ENCODE data around the gene USH2A. TPM values are rescaled to one million over a fixed set of nuclear protein-coding genes. Genes with fewer than 3 reads are reported as not detected.

Gene USH2A, protein sequence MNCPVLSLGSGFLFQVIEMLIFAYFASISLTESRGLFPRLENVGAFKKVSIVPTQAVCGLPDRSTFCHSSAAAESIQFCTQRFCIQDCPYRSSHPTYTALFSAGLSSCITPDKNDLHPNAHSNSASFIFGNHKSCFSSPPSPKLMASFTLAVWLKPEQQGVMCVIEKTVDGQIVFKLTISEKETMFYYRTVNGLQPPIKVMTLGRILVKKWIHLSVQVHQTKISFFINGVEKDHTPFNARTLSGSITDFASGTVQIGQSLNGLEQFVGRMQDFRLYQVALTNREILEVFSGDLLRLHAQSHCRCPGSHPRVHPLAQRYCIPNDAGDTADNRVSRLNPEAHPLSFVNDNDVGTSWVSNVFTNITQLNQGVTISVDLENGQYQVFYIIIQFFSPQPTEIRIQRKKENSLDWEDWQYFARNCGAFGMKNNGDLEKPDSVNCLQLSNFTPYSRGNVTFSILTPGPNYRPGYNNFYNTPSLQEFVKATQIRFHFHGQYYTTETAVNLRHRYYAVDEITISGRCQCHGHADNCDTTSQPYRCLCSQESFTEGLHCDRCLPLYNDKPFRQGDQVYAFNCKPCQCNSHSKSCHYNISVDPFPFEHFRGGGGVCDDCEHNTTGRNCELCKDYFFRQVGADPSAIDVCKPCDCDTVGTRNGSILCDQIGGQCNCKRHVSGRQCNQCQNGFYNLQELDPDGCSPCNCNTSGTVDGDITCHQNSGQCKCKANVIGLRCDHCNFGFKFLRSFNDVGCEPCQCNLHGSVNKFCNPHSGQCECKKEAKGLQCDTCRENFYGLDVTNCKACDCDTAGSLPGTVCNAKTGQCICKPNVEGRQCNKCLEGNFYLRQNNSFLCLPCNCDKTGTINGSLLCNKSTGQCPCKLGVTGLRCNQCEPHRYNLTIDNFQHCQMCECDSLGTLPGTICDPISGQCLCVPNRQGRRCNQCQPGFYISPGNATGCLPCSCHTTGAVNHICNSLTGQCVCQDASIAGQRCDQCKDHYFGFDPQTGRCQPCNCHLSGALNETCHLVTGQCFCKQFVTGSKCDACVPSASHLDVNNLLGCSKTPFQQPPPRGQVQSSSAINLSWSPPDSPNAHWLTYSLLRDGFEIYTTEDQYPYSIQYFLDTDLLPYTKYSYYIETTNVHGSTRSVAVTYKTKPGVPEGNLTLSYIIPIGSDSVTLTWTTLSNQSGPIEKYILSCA (N-terminal part only)
- 1 to 10 TPM in 1 of 4 donors, under 1 TPM in 3; under 0.01 to 1.9 (median under 0.01) TPM for total RNA-seq

DNA sequence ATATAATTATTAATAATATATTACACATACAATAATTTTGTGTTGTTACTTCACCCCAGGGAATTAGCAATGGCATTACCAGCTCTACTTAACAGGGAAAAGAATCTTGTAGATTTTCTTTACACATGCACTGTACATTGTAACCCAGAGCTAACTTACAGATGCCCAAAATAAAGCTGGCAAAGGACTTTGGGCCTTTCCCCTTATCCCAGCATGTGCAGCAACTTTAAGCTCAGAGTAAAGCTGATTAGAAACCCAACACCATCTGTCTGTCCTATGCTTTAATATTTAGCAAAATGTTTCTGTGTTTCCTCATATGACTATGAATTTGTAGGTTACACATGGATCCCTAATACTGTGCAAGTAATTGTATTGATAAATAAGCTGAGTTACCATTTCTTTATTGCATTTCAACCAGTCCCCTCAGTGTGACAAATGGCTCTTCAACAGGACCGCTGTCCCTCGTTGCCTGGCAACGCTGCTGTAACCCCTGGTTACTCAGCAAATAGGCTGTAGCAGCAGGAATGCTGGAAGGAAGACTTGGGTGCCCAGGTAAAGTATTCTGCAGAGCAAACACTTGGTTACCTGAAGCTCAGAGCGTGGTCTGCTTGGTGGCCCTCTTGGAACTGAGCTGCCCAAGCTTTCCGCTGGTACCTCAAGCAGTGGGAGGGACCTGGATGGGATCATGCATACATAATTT is at the start of gene USH2A:
TSS of gene USH2A (minus strand) at position 628 of the 700 bp plus-strand sequence. CDS start 1,112 bp downstream, outside the sequence.
- intact Hi-C loops (cut with DNase I): no loop called here
- no peak for DNase-seq (ENCODE audit: extremely low spot score)
- H3K4me3 ChIP-seq: no peak within 1 kb of the TSS
- 63% methylated on average over 5 of the region's 5 CpGs for WGBS
- TF ChIP-seq POLR2A (IDR thresholded peaks at IDR 0.05; ENCODE audit: low read depth) (no peak), EP300 (IDR thresholded peaks at IDR 0.05) (no peak), POLR2AphosphoS5 (IDR thresholded peaks at IDR 0.05) (no peak)
- TF ChIP-seq, protein P1, sequence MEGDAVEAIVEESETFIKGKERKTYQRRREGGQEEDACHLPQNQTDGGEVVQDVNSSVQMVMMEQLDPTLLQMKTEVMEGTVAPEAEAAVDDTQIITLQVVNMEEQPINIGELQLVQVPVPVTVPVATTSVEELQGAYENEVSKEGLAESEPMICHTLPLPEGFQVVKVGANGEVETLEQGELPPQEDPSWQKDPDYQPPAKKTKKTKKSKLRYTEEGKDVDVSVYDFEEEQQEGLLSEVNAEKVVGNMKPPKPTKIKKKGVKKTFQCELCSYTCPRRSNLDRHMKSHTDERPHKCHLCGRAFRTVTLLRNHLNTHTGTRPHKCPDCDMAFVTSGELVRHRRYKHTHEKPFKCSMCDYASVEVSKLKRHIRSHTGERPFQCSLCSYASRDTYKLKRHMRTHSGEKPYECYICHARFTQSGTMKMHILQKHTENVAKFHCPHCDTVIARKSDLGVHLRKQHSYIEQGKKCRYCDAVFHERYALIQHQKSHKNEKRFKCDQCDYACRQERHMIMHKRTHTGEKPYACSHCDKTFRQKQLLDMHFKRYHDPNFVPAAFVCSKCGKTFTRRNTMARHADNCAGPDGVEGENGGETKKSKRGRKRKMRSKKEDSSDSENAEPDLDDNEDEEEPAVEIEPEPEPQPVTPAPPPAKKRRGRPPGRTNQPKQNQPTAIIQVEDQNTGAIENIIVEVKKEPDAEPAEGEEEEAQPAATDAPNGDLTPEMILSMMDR (IDR thresholded peaks at IDR 0.05): no peak
- no peaks in the 10 kb centered on the region for H3K36me3 ChIP-seq
- no peak within 1 kb of the TSS for H3K27ac ChIP-seq (replicated peaks in 1 of 4)
- peaks cover 0 to 6% (median 0%) of the 10 kb centered on the region in 4 donors for H3K4me1 ChIP-seq
- H3K27me3 ChIP-seq: no peaks in the 10 kb centered on the region
- H3K9me3 ChIP-seq: no peaks in the 10 kb centered on the region

DNA sequence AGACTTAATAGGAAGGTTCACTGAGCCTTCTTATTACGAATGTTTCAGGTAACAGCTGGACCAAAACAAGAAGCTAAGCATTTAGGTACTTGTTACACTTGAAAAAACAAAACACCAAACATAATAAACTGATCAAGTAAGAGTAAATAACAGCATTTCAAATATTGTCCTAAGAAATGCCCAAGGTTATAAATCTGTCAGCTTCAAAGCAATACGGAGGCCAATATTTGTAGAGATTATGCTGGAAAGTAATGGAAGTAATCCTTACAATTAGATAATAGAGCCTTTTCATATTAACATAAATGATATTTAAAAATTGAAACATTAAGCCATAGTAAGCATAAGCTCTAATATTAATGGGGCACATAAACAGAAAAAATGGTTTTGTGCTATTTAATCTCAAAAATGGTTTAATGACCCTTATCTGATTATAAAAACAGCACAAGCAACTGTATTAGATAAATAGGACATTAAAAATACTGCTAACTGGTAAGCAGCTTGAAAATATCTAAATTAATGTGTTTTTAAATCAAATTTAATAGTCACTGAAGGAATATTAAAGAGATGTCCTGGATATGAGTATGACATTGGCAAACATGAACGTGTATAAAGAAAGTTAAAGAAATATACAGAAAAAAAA is 43.0 kb upstream of the USH2A start:
- Histone ChIP-seq H3K4me3 (no peak overlapping the region), H3K27me3 (no peaks in the 10 kb centered on the region), H3K9me3 (no peaks in the 10 kb centered on the region), H3K36me3 (no peaks in the 10 kb centered on the region), H3K4me1 (peaks cover 0 to 16% (median 7%) of the 10 kb centered on the region in 4 donors), H3K27ac (replicated peaks in 1 of 4) (no peak overlapping the region)
- no peak for DNase-seq (ENCODE audit: extremely low spot score)
- 82% methylated on average over 3 of the region's 3 CpGs for WGBS
- TF ChIP-seq EP300 (IDR thresholded peaks at IDR 0.05): no peak
- TF ChIP-seq, protein P1 (IDR thresholded peaks at IDR 0.05): no peak
- TF ChIP-seq POLR2AphosphoS5 (IDR thresholded peaks at IDR 0.05): no peak
- no peak for TF ChIP-seq POLR2A (IDR thresholded peaks at IDR 0.05; ENCODE audit: low read depth)
- intact Hi-C loops (cut with DNase I): no loop called here

DNA sequence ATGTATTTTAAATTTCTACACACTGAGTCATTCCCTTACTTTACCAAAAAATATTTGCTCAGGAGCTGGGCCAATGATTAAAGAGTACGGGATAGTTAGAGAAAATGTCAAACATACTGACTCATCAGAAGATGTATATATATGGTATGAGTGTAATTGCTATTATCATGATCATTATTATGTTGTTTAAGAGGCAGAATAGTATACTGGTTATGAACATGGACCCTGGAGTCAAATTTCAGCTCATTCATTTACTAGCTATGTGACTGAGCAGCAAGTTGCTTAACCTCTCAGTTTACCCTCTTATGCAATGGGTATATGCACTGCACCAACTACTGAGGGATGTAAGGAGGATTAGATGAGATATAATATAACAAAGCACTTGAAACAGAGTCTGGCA is 41.2 kb upstream of the USH2A start:
- WGBS: 30% methylated on average over 1 of the region's 1 CpG
- DNase-seq (ENCODE audit: extremely low spot score): no peak
- H3K36me3 ChIP-seq: no peaks in the 10 kb centered on the region
- H3K4me1 ChIP-seq: peaks cover 0 to 16% (median 7%) of the 10 kb centered on the region in 4 donors
- intact Hi-C loops (cut with DNase I): no loop called here
- no peak overlapping the region for H3K27ac ChIP-seq (replicated peaks in 1 of 4)
- no peaks in the 10 kb centered on the region for H3K27me3 ChIP-seq
- no peaks in the 10 kb centered on the region for H3K9me3 ChIP-seq
- TF ChIP-seq, protein P1 (IDR thresholded peaks at IDR 0.05): no peak
- H3K4me3 ChIP-seq: no peak overlapping the region
